HepG2 (cell line): ENCODE results near the gene ZNF230. TPM values are rescaled to one million over a fixed set of nuclear protein-coding genes. Genes with fewer than 3 reads are reported as not detected.

Experiments used
- CREM ChIP-seq, 2 experiments: sonication (generic) in 1 of 2; formaldehyde crosslinking in 1 of 2; IDR thresholded peaks; 2 replicates each; pipeline versions ENCODE4 v1.4.0 to v1.6.1; 2016 to 2020; ENCODE audit warnings: antibody characterized with exemption in 1 of 2, mild to moderate bottlenecking in 1 of 2, missing genetic modification reagents in 1 of 2
- DR1 ChIP-seq: sonication (generic); formaldehyde crosslinking; IDR thresholded peaks from 2 replicates; pipeline ENCODE4 v1.8.0; 2021; ENCODE audit warnings: mild to moderate bottlenecking, missing genetic modification reagents, inconsistent platforms
- MBNL3 ChIP-seq: fragments of 250-450 bp; sonication (Bioruptor Pico); conservative IDR thresholded peaks from 2 replicates; pipeline ENCODE4 v1.8.0; 2022; ENCODE audit warnings: mild to moderate bottlenecking, inconsistent platforms
- MZF1 ChIP-seq: sonication (generic); formaldehyde crosslinking; IDR thresholded peaks from 2 replicates; pipeline ENCODE4 v1.8.1; 2023; ENCODE audit warnings: mild to moderate bottlenecking, missing genetic modification reagents, borderline replicate concordance
- NBN ChIP-seq: fragments of 450-650 bp; conservative IDR thresholded peaks from 2 replicates; pipeline ENCODE4 v1.6.1; 2017
- NFE2L1 ChIP-seq: sonication (generic); formaldehyde crosslinking; IDR thresholded peaks from 2 replicates; pipeline ENCODE4 v1.4.0; 2020; ENCODE audit warnings: missing genetic modification reagents, mild to moderate bottlenecking, borderline replicate concordance
- NFRKB ChIP-seq: fragments of 450-650 bp; IDR thresholded peaks from 2 replicates; pipeline ENCODE4 v1.6.1; 2017
- NR2C2 ChIP-seq: sonication (generic); formaldehyde crosslinking; IDR thresholded peaks from 2 replicates; pipeline ENCODE4 v1.4.0; 2020; ENCODE audit warnings: missing genetic modification reagents, mild to moderate bottlenecking, moderate library complexity, borderline replicate concordance
- SMARCC2 ChIP-seq: fragments of 450-650 bp; IDR thresholded peaks from 2 replicates; pipeline ENCODE4 v1.6.1; 2017; ENCODE audit warnings: antibody characterized with exemption, mild to moderate bottlenecking
- SP4 ChIP-seq: sonication (generic); formaldehyde crosslinking; IDR thresholded peaks from 2 replicates; pipeline ENCODE4 v1.8.1; 2023; ENCODE audit warnings: mild to moderate bottlenecking, missing genetic modification reagents
- THAP11 ChIP-seq: IDR thresholded peaks from 2 replicates; pipeline ENCODE4 v1.6.1; 2016; ENCODE audit warnings: missing biosample characterization, missing genetic modification reagents
- ZNF446 ChIP-seq: sonication (generic); formaldehyde crosslinking; IDR thresholded peaks from 2 replicates; pipeline ENCODE4 v1.5.0; 2020; ENCODE audit warnings: mild to moderate bottlenecking, missing genetic modification reagents
- ZNF543 ChIP-seq: sonication (generic); formaldehyde crosslinking; IDR thresholded peaks from 2 replicates; pipeline ENCODE4 v1.4.0; 2020; ENCODE audit warnings: mild to moderate bottlenecking, missing genetic modification reagents
- polyA plus RNA-seq, 8 experiments: library from polyadenylated mRNA; depleted of rRNA in 3 of 8; stranded (reverse) in 7 of 8; unstranded in 1 of 8; fragments of >200 nt; fragmentation: Illumina TruSeq in 4 of 8; extraction: Trizol in 4 of 8; gene quantifications; 2 replicates each; pipeline versions ENCODE4 v1.2.1 to v1.2.3, GENCODE V29; 2011 to 2016; ENCODE audit warnings: low read depth in 4 of 8, missing spikeins in 1 of 8, mixed read lengths in 1 of 8; ENCODE audit not compliant: insufficient read depth in 1 of 8
- total RNA-seq, 5 experiments: library from RNA; depleted of rRNA; stranded (reverse); fragments of >200 nt; fragmentation: Illumina TruSeq; extraction: Trizol; gene quantifications; 2 replicates each; pipeline ENCODE4 v1.2.3, GENCODE V29; 2016; ENCODE audit warnings: low read depth in 1 of 5
- TF ChIP-seq, protein P1 (sequence below): IDR thresholded peaks from 2 replicates; pipeline ENCODE4 v1.6.1; 2016
- TF ChIP-seq, protein P2 (sequence below): sonication (generic); formaldehyde crosslinking; IDR thresholded peaks from 2 replicates; pipeline ENCODE4 v1.5.1; 2020; ENCODE audit warnings: missing genetic modification reagents, mild to moderate bottlenecking, borderline replicate concordance
- TF ChIP-seq, protein P3 (sequence below): sonication (generic); formaldehyde crosslinking; IDR thresholded peaks from 2 replicates; pipeline ENCODE4 v1.5.0; 2020; ENCODE audit warnings: mild to moderate bottlenecking, missing genetic modification reagents, borderline replicate concordance

ZNF230 gene
- total and polyA plus RNA-seq, 2 of the 13 experiments (the other 11 are each of a cell fraction or from before 2014, with no cell fraction given): 2.4 to 5.5 TPM

DNA sequence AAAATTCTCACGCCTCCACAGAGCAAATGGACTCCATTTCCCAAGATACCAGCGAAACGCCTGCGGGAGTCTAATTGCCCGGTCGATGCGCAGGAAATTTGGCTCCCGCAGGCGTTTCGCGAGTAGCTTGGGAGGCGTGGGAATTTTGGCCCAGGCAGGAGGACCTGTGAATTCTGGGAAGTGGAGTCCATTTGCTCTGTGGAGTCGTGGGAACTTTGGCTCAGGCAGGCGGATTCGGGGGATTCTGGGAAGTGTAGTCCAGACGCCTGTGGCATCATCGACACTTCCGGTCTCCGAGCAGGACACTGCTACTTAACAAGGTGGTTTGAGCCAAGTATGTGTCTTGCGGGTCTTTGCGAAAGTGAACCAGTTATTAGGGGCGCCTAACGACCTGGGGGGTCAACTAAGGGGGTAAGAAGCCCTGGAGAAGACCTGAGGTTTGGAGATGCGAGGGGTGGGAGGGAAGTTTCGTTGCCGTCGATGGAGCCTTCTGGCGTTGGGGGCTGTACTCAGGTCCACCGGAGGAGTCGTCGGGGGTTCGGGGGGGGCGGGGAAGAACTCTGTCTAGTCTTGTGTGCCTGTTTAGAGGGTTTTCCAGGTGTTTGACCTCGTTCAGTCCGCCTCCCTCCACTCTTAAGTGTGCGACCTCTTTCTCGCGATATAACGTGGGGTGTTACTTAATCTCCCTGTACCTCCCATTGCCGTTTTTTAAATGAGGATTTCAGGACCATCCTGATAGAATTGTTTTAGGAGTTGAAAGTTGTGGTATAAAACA is 18.7 kb upstream of the ZNF230 start, which contains the start of gene ZNF155 (continued):
- TF ChIP-seq SP4 (CRISPR knock-in tag) (no peak), NR2C2 (peak; percentile 81), CREM (IDR thresholded peaks at IDR 0.05) (peak; percentile 97), CREM (CRISPR knock-in tag; IDR thresholded peaks at IDR 0.05) (no peak), NFE2L1 (CRISPR knock-in tag) (no peak), DR1 (CRISPR knock-in tag) (no peak), ZNF446 (CRISPR knock-in tag) (no peak), NBN (no peak), ZNF543 (no peak), NFRKB (no peak), MBNL3 (CRISPR knock-in tag) (no peak), THAP11 (CRISPR knock-in tag) (peak; percentile 97), MZF1 (no peak), SMARCC2 (no peak)
- TF ChIP-seq, protein P1, sequence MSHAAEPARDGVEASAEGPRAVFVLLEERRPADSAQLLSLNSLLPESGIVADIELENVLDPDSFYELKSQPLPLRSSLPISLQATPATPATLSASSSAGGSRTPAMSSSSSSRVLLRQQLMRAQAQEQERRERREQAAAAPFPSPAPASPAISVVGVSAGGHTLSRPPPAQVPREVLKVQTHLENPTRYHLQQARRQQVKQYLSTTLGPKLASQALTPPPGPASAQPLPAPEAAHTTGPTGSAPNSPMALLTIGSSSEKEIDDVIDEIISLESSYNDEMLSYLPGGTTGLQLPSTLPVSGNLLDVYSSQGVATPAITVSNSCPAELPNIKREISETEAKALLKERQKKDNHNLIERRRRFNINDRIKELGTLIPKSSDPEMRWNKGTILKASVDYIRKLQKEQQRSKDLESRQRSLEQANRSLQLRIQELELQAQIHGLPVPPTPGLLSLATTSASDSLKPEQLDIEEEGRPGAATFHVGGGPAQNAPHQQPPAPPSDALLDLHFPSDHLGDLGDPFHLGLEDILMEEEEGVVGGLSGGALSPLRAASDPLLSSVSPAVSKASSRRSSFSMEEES: peak; percentile 20; the same call in 1 of the 2 replicates
- TF ChIP-seq, protein P2, sequence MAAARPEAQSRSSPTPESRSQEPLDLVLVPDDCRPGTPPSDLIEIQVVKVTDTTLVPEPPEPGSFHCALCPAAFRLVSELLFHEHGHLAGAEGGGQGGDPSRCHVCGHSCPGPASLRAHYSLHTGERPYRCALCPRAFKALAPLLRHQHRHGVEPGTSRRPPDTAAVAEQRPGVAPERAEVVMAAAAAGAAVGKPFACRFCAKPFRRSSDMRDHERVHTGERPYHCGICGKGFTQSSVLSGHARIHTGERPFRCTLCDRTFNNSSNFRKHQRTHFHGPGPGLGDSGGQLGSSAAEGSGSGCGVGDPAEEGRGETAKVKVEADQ: no peak
- TF ChIP-seq, protein P3, sequence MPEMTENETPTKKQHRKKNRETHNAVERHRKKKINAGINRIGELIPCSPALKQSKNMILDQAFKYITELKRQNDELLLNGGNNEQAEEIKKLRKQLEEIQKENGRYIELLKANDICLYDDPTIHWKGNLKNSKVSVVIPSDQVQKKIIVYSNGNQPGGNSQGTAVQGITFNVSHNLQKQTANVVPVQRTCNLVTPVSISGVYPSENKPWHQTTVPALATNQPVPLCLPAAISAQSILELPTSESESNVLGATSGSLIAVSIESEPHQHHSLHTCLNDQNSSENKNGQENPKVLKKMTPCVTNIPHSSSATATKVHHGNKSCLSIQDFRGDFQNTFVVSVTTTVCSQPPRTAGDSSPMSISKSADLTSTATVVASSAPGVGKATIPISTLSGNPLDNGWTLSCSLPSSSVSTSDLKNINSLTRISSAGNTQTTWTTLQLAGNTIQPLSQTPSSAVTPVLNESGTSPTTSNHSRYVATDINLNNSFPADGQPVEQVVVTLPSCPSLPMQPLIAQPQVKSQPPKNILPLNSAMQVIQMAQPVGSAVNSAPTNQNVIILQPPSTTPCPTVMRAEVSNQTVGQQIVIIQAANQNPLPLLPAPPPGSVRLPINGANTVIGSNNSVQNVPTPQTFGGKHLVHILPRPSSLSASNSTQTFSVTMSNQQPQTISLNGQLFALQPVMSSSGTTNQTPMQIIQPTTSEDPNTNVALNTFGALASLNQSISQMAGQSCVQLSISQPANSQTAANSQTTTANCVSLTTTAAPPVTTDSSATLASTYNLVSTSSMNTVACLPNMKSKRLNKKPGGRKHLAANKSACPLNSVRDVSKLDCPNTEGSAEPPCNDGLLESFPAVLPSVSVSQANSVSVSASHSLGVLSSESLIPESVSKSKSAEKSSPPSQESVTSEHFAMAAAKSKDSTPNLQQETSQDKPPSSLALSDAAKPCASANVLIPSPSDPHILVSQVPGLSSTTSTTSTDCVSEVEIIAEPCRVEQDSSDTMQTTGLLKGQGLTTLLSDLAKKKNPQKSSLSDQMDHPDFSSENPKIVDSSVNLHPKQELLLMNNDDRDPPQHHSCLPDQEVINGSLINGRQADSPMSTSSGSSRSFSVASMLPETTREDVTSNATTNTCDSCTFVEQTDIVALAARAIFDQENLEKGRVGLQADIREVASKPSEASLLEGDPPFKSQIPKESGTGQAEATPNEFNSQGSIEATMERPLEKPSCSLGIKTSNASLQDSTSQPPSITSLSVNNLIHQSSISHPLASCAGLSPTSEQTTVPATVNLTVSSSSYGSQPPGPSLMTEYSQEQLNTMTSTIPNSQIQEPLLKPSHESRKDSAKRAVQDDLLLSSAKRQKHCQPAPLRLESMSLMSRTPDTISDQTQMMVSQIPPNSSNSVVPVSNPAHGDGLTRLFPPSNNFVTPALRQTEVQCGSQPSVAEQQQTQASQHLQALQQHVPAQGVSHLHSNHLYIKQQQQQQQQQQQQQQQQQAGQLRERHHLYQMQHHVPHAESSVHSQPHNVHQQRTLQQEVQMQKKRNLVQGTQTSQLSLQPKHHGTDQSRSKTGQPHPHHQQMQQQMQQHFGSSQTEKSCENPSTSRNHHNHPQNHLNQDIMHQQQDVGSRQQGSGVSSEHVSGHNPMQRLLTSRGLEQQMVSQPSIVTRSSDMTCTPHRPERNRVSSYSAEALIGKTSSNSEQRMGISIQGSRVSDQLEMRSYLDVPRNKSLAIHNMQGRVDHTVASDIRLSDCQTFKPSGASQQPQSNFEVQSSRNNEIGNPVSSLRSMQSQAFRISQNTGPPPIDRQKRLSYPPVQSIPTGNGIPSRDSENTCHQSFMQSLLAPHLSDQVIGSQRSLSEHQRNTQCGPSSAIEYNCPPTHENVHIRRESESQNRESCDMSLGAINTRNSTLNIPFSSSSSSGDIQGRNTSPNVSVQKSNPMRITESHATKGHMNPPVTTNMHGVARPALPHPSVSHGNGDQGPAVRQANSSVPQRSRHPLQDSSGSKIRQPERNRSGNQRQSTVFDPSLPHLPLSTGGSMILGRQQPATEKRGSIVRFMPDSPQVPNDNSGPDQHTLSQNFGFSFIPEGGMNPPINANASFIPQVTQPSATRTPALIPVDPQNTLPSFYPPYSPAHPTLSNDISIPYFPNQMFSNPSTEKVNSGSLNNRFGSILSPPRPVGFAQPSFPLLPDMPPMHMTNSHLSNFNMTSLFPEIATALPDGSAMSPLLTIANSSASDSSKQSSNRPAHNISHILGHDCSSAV (CRISPR knock-in tag): no peak
